ENCODE results near the gene PLEKHD1. TPM values are rescaled to one million over a fixed set of nuclear protein-coding genes. Genes with fewer than 3 reads are reported as not detected.

PLEKHD1 gene
- total RNA-seq, 1 donor from 2014 or later: 0.24 TPM

- Mint-ChIP-seq H3K27me3 (peaks cover 47% of the 10 kb centered on the region), H3K36me3 (ENCODE audit: low read depth) (no peaks in the 10 kb centered on the region), H3K4me3 (no peak overlapping the region), H3K4me1 (peaks cover 16% of the 10 kb centered on the region), H3K9me3 (no peaks in the 10 kb centered on the region), H3K27ac (no peak overlapping the region)
- intact Hi-C loops (cut with micrococcal nuclease): no loop called here
- POLR2A ChIA-PET: no interaction called here
- CTCF ChIA-PET: interaction anchor here (0.6 kb wide), 1 partner anchor 458 kb away, joined by 3 read pairs; no protein-coding TSS in a partner anchor
- DNase-seq (no peak), ATAC-seq (ENCODE audit: low read depth) (no peak)
- TF ChIP-seq CTCF (IDR thresholded peaks at IDR 0.05): no peak
These were observed 1.2 kb downstream of the PLEKHD1 start for GRCh38 chr14:69485701-69486100.

- no peaks in the 10 kb centered on the region for H3K9me3 Mint-ChIP-seq
- no peak overlapping the region for H3K4me3 Mint-ChIP-seq
- POLR2A ChIA-PET: no interaction called here
- CTCF ChIA-PET: no interaction called here
- DNase-seq: no peak
- H3K27ac Mint-ChIP-seq: no peak overlapping the region
- TF ChIP-seq CTCF (IDR thresholded peaks at IDR 0.05): no peak
- intact Hi-C loops (cut with micrococcal nuclease): no loop called here
- H3K4me1 Mint-ChIP-seq: peaks cover 9% of the 10 kb centered on the region
- no peaks in the 10 kb centered on the region for H3K36me3 Mint-ChIP-seq (ENCODE audit: low read depth)
- H3K27me3 Mint-ChIP-seq: peaks cover 46% of the 10 kb centered on the region
- no peak for ATAC-seq (ENCODE audit: low read depth)
These were observed 2.7 kb downstream of the PLEKHD1 start for GRCh38 chr14:69487226-69487625.

- ChIA-PET POLR2A (no interaction called here), CTCF (interaction anchor here (1.2 kb wide), 1 partner anchor 28 kb away, joined by 3 read pairs; no protein-coding TSS in a partner anchor)
- H3K9me3 Mint-ChIP-seq: no peaks in the 10 kb centered on the region
- TF ChIP-seq CTCF (IDR thresholded peaks at IDR 0.05): no peak
- H3K4me3 Mint-ChIP-seq: no peak overlapping the region
- no peaks in the 10 kb centered on the region for H3K36me3 Mint-ChIP-seq (ENCODE audit: low read depth)
- H3K27me3 Mint-ChIP-seq: peaks cover 43% of the 10 kb centered on the region
- no peak overlapping the region for H3K27ac Mint-ChIP-seq
- no peak for ATAC-seq (ENCODE audit: low read depth)
- peaks cover 7% of the 10 kb centered on the region for H3K4me1 Mint-ChIP-seq
- DNase-seq: no peak
- intact Hi-C loops (cut with micrococcal nuclease): no loop called here
These were observed 3.2 kb downstream of the PLEKHD1 start for GRCh38 chr14:69487771-69488170.

GRCh38 chr14:69489495-69489894 is 5.0 kb downstream of the PLEKHD1 start:
- Mint-ChIP-seq H3K36me3 (ENCODE audit: low read depth) (no peaks in the 10 kb centered on the region), H3K27ac (no peak overlapping the region), H3K4me1 (no peaks in the 10 kb centered on the region), H3K9me3 (no peaks in the 10 kb centered on the region), H3K4me3 (no peak overlapping the region), H3K27me3 (peaks cover 43% of the 10 kb centered on the region)
- intact Hi-C loops (cut with micrococcal nuclease): no loop called here
- ATAC-seq (ENCODE audit: low read depth) (no peak), DNase-seq (no peak)
- TF ChIP-seq CTCF (IDR thresholded peaks at IDR 0.05): no peak
- ChIA-PET CTCF (no interaction called here), POLR2A (no interaction called here)

GRCh38 chr14:69490219-69490918 is 5.8 kb downstream of the PLEKHD1 start:
- ATAC-seq (ENCODE audit: low read depth) (no peak), DNase-seq (no peak)
- Mint-ChIP-seq H3K4me3 (no peak overlapping the region), H3K9me3 (no peaks in the 10 kb centered on the region), H3K4me1 (no peaks in the 10 kb centered on the region), H3K27ac (no peak overlapping the region), H3K27me3 (peaks cover 49% of the 10 kb centered on the region), H3K36me3 (ENCODE audit: low read depth) (no peaks in the 10 kb centered on the region)
- TF ChIP-seq CTCF (IDR thresholded peaks at IDR 0.05): no peak
- intact Hi-C loops (cut with micrococcal nuclease): no loop called here
- CTCF ChIA-PET: no interaction called here
- POLR2A ChIA-PET: no interaction called here

Measured in activated B cell treated with CpG ODN at 0.5 μM for 24 hours (primary cell).